Epidermal melanocyte (primary cell): ENCODE measurements around the gene CDCA4.
"Not testable (repeated sequence)": the region's sequence is repeated elsewhere in the genome, so short reads cannot be mapped to it uniquely, and the experiment has no call there.

ENCODE experiments used
- DNase-seq: peaks from one replicate; pipeline ENCODE4 v3.0.0; 2011; ENCODE audit warnings: low spot score; ENCODE audit not compliant: insufficient read length

CDCA4 gene

DNA sequence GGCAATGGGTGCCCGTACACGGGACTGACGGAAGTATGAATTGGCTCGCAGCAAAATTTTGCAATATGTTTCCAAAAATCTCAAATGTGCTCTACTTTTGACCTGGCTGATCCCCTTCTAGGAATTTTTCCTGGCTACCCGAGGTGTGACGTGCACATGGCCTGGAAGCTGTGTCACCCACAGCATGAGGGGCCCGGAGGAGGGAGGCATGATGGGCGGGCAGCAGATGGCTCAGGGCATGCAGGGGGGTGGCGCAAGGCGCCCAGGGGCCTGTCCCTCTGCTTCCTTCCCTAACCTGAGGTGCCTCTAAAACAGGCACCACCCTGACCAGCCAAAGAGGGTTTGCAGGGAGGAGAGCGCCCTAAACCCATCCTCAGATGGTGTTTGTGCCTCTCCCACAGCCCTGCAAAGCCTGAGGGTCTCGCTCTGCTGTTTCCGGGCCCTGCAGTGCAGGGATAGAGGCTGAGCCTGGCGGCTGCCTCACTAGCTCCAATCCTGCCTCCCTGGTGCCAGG, 37.7 kb upstream of the CDCA4 start:
- no peak for DNase-seq

- no peak for DNase-seq
Observed at GRCh38 chr14:105056303-105056831, 35.5 kb upstream of the CDCA4 start.

GRCh38 chr14:105055736-105056302, 34.9 kb upstream of the CDCA4 start:
- DNase-seq: no peak

- DNase-seq: no peak
Observed at GRCh38 chr14:105055334-105055733, 34.5 kb upstream of the CDCA4 start.

GRCh38 chr14:105053996-105054395, 33.1 kb upstream of the CDCA4 start:
- no peak for DNase-seq

DNA sequence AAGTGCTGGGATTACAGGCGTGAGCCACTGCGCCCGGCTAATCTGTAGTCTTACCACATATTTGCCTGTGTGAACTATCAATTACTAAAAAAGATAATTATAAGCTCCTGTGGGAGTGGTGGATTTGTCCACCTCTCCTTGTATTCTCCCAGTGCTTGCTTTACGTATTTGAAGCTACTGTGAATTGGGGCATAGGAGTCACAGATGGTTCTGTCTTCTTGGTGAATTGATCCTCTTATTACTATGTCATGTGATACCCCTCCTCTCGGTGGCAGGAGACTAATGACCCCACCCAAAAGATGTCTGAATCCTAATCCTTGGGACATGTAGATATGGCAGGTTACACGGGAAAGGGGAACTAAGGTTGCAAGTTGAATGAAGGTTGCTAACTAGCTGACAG, 32.5 kb upstream of the CDCA4 start:
- no peak for DNase-seq

DNA sequence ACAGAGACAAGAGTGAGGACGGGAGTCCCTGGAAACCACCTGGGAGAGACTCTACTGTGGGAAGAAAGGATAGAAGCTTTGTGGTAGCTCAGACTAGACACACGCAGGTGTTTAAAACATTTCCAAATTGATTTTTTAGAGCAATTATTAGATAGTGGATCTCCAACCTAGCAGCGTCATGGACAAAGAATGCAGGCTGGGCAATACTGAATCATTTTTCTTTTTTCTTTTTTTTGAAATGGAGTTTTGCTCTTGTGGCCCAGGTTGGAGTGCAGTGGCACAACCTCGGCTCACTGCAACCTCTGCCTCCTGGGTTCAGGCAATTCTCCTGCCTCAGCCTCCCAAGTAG, 31.2 kb upstream of the CDCA4 start:
- no peak for DNase-seq

GRCh38 chr14:105051182-105052109, 30.6 kb upstream of the CDCA4 start:
- DNase-seq: no peak

DNA sequence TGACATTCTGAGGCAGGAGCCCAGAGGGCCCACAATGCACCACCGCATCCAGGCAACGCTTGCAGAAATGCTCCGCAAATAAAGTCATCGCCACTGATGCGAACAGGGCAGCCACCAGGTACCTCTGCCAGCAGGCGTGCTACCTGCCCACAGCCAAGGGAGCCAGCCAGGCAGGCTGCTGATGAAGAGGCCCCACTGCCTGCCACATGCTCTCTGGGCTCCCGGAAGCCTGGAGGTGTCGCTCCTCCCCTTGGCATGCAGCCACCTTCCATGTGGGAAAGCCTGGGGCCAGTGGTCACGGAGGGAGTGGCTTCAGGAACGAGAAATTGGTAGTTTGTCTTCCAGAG, 29.6 kb upstream of the CDCA4 start:
- peak; percentile 65 for DNase-seq

GRCh38 chr14:105049753-105050550, 29.1 kb upstream of the CDCA4 start:
- DNase-seq: no peak

- peak; percentile 1 for DNase-seq
Observed at GRCh38 chr14:105047283-105048016, 26.6 kb upstream of the CDCA4 start.

DNA sequence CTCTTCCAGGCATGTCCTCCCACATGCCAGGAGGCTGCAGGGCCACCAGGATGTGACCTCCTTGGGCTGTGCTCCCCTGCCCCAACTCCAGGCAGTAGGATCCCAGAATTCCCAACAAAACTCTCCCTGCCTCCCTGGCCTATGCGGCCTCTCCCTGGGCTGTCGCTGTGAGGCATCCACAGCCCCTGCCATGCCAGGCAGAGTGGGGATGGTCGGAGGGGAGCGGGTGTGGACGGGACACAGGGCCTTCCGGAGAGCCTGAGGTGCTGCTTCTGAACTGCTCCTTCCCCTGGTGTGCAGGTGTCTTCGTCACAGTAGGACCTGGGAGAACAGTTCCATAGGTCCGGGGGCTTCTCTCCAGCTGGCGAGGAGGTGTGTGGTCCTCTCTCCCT, 26.0 kb upstream of the CDCA4 start:
- DNase-seq: no peak

DNA sequence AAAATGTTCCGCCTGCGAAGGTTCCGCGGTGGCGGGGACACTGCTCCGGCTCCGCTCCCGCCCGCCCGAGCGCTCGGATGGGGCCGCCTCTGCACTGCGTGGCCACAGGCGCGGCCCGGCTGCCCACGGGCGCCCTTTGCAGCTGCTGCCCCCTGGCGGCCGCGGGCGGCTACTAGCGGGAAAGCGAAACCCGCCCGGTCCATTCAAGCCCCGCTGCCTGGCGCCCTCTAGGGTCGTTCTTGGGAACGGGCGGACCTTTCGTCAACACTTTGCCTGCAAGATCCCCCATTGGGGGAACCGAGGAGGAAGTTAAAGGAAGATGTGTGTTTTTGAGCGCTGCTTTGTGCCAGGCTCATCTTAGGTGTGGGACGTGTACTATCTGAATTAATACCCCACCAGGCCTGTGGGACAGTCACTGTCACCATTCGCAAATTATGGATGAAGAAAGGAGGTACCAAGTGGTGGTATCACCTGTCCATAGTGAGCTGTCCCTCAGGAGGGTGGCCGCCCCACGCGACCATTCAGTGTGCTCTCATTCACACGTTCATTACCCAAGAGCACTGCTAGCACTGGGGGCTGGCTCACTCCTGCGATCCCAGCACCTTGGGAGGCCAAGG, 24.9 kb upstream of the CDCA4 start:
- DNase-seq: peak; percentile 95

- peak; percentile 5 for DNase-seq
Observed at GRCh38 chr14:105043641-105044040, 22.8 kb upstream of the CDCA4 start.

- peak; percentile 7 for DNase-seq
Observed at GRCh38 chr14:105042813-105043212, 21.9 kb upstream of the CDCA4 start.

DNA sequence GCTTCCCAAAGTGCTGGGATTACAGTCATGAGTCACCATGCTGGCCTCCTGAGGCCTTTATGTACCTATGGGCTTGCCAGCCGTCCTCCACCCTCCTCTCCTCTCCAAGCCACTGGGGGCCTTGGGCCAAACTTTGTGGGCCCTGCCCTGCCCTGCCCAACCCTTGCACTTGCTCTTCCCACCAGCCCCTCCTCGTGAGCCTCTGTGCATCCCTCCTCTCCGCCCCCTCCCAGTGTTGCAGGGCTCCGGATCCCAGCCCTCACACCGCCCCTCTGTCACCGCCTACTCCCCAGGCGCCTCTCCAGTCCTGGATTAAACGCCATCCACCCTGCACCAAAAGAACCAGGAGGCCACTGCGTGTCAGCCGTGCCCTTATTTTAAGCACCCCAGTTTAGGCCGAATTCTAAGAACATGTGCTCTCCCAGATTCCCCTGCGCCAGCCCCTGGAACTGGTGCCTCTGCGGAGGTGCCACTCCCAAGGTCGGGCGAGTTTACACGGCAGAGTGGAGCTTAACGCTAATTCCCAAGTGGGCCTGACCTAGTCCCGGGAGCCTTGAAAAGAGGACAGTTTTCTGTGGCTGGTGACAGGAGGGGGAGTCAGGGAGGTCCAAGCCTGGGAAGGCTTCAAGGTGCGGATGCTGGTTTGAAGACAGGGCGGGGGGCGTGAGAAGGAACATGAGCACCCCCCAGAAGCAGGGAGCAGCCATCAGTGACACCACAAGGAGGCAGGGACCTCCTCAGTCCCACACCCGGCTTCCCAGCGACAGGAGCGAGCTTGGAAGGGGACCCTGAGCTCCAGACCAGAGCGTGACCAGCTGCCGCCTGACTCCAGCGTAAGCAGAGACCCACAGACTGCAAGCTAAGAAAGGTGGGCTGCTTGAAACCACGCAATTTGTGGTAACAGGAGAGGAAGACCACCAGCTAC, 21.2 kb upstream of the CDCA4 start:
- peak; percentile 3 for DNase-seq

DNA sequence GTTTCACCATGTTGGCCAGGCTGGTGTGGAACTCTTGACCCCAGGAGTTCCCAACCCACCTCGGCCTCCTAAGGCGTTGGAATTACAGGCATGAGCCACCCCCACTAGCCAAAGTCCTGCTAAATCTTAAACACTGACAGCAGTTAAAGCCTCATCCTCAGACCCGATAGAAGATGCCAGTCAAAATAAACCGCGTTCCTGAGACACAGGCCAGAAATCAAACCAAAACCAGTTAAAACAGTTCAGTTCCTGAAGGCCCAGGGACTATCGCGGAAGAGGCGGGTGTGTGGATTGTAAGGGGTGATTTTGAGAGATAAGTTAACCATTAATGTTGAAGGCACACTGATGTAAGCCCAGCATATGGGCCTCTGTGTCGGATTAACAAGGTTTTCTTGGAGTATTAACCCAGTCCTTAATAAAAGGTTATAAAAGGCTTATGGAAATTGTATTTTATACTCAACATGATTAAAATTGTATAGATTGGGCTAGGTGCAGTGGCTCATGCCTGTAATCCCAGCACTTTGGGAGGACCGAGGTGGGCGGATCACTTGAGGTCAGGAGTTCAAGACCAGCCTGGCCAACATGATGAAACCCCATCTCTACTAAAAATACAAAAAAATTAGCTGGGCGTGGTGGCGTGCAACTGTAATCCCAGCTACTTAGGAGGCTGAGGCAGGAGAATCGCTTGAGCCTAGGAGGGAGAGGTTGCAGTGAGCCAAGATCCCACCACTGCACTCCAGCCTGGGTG, 18.7 kb upstream of the CDCA4 start:
- peak; percentile 3 for DNase-seq

- DNase-seq: not testable (repeated sequence)
Observed at GRCh38 chr14:105035616-105036015, 14.7 kb upstream of the CDCA4 start.
